Measurements from ENCODE around the gene SKI. TPM values are rescaled to one million over a fixed set of nuclear protein-coding genes. Genes with fewer than 3 reads are reported as not detected.

SKI gene
- total RNA-seq, 1 experiment from 2014 or later, result 89.5 TPM

DNA sequence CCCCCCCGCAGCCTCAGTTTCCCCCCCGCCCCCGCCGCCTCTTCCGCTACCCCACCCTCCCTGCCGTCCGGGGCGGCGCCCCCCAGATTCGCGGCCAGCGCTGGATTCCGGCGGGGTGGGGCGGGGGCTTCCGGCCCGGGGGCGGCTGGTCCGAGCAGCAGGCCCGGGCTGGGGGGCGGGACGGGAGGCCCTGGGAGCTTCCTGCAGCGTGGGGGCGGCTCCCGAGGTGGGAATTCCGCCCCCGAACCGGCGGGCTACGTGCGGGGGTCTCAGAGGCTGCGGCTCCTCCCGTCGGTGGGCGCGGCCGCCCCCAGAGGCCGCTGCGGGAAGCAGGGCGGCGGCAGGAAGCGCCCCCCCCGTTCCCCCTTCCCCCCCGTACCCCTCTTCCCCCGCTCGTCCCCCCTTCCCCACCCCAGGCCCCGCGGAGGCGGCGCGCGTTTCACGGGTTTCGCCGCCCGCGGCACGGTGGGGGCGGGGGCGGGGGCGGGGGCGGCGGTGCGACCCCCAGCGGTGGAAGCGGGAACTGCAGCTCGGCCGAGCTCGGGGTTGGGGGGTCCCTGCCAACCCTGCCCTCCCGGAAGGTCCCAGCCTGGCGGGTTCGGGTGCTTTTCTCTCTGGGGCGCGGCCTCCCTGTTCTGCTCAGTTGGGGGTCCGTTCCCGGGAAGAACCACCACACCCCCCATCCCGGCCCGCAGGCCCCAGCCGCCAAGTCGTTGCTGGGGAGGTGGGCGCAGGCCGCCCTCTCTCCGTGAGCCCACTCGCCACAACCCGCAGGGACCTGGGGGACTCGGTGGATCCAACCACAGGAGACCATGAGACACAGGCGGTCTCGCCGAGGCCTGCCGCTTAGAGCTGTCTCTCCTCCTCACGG lies 86.9 kb downstream of the SKI start:
- H3K4me3 Mint-ChIP-seq, result peak overlapping the region in 1 of 2 experiments; percentile 32; a peak in 3 of 5 replicates

More for the DNA sequence above, 86.9 kb downstream of the SKI start:
- Histone ChIP-seq H3K23me2 (ENCODE audit: insufficient read length, low read depth, low read length, poor library complexity, severe bottlenecking) (no peaks in the 10 kb centered on the region), H2AK5ac (ENCODE audit: insufficient read length, low read length) (no peak overlapping the region), H3K4me1 (ENCODE audit: insufficient read depth, low read length) (no peaks in the 10 kb centered on the region; the same call in 1 of the 2 replicates), H3K79me2 (ENCODE audit: insufficient read depth, low read length) (no peaks in the 10 kb centered on the region), H3K14ac (ENCODE audit: insufficient read depth, low read length) (peak overlapping the region; percentile 43; the same call in 1 of the 2 replicates), H2AFZ (ENCODE audit: low read length) (no peak overlapping the region), H3K23ac (ENCODE audit: insufficient read length, low read depth, low read length) (no peak overlapping the region), H2BK120ac (ENCODE audit: low read depth, low read length, poor library complexity, severe bottlenecking) (no peak overlapping the region), H3K56ac (ENCODE audit: insufficient read length, low read depth, low read length) (no peak overlapping the region), H4K91ac (ENCODE audit: insufficient read length, low read depth, low read length) (peak overlapping the region; percentile 63), H2BK15ac (ENCODE audit: low read depth, low read length) (no peak overlapping the region; the same call in 1 of the 2 replicates), H3K27ac (ENCODE audit: insufficient read length, low read depth, low read length) (no peak overlapping the region), H2BK12ac (ENCODE audit: insufficient read length, low read depth, low read length) (peak overlapping the region; percentile 25), H3K4me2 (ENCODE audit: insufficient read depth, insufficient read length, low read length) (no peak overlapping the region), H3T11ph (ENCODE audit: low read length) (no peak overlapping the region), H3K79me1 (ENCODE audit: insufficient read depth, low read depth, low read length, poor library complexity, severe bottlenecking) (no peaks in the 10 kb centered on the region), H2BK20ac (ENCODE audit: low read depth, low read length, poor library complexity, severe bottlenecking) (no peak overlapping the region), H2BK5ac (ENCODE audit: insufficient read length, low read length) (no peak overlapping the region), H4K5ac (ENCODE audit: insufficient read length, low read depth, low read length) (no peak overlapping the region), H4K20me1 (ENCODE audit: control insufficient read depth, insufficient read depth, insufficient read length) (no peaks in the 10 kb centered on the region), H3K18ac (ENCODE audit: insufficient read length, low read depth, low read length) (peak overlapping the region; percentile 62), H3K9me3 (ENCODE audit: control insufficient read depth, low read depth, low read length) (no peaks in the 10 kb centered on the region), H3K9ac (ENCODE audit: extremely low read depth, insufficient read length, low read length) (no peak overlapping the region), H3K4ac (ENCODE audit: low read depth, low read length) (no peak overlapping the region), H4K8ac (replicated peaks; ENCODE audit: insufficient read length, low read depth, low read length) (no peak overlapping the region), H3K27me3 (ENCODE audit: insufficient read depth, low read length) (no peaks in the 10 kb centered on the region)
- no peaks in the 10 kb centered on the region for H3K36me3 Mint-ChIP-seq (ENCODE audit: insufficient read depth in 1 of 3, low read depth in 3 of 3)
- peaks cover 4 to 23% of the 10 kb centered on the region in 2 experiments for H3K4me1 Mint-ChIP-seq
- no peaks in the 10 kb centered on the region for H3K9me3 Mint-ChIP-seq
- TF ChIP-seq, protein P1, sequence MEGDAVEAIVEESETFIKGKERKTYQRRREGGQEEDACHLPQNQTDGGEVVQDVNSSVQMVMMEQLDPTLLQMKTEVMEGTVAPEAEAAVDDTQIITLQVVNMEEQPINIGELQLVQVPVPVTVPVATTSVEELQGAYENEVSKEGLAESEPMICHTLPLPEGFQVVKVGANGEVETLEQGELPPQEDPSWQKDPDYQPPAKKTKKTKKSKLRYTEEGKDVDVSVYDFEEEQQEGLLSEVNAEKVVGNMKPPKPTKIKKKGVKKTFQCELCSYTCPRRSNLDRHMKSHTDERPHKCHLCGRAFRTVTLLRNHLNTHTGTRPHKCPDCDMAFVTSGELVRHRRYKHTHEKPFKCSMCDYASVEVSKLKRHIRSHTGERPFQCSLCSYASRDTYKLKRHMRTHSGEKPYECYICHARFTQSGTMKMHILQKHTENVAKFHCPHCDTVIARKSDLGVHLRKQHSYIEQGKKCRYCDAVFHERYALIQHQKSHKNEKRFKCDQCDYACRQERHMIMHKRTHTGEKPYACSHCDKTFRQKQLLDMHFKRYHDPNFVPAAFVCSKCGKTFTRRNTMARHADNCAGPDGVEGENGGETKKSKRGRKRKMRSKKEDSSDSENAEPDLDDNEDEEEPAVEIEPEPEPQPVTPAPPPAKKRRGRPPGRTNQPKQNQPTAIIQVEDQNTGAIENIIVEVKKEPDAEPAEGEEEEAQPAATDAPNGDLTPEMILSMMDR (conservative IDR thresholded peaks at IDR 0.05), result peak; percentile 97
- peak; percentile 61 for DNase-seq
- peaks cover 1% of the 10 kb centered on the region; the same call in 1 of the 2 replicates for H3K27me3 Mint-ChIP-seq (ENCODE audit: low read depth)
- no CpG with 5 or more reads among the region's 91 CpGs for WGBS (ENCODE audit: extremely low coverage, insufficient read length, low lambda C conversion rate)
- H3K27ac Mint-ChIP-seq, result no peak overlapping the region
